Stomach smooth muscle (tissue), 2 donors: ENCODE data around the gene ADK.
A peak's percentile ranks its signal among the peaks of the same experiment; 100 is the strongest.

Experiments
- H3K27ac ChIP-seq: one replicate; pipeline ENCODE4 v1.7.0; 2013; ENCODE audit warnings: mild to moderate bottlenecking, low read length, inconsistent platforms
- H3K27me3 ChIP-seq, 2 donors: one replicate each; pipeline ENCODE4 v1.7.0; 2013; ENCODE audit warnings: low read length in 2 of 2; ENCODE audit not compliant: insufficient read depth in 2 of 2, control insufficient read depth in 1 of 2
- H3K36me3 ChIP-seq, 2 donors: one replicate each; pipeline ENCODE4 v1.7.0; 2013; ENCODE audit warnings: low read length in 2 of 2; ENCODE audit not compliant: control insufficient read depth in 2 of 2, insufficient read depth in 2 of 2
- H3K4me1 ChIP-seq: one replicate; pipeline ENCODE4 v1.7.0; 2013; ENCODE audit warnings: low read length; ENCODE audit not compliant: control insufficient read depth, insufficient read depth
- H3K4me3 ChIP-seq, 2 donors: one replicate each; pipeline ENCODE4 v1.7.0; 2013; ENCODE audit warnings: low read length in 2 of 2
- H3K9ac ChIP-seq, 2 donors: one replicate each; pipeline ENCODE4 v1.7.0; 2013; ENCODE audit warnings: low read length in 2 of 2, mild to moderate bottlenecking in 1 of 2
- H3K9me3 ChIP-seq, 2 donors: one replicate each; pipeline ENCODE4 v1.7.0; 2013; ENCODE audit warnings: low read length in 2 of 2; ENCODE audit not compliant: control insufficient read depth in 2 of 2
- donor health status: healthy.
- donor health status: Pancreatic carcinoma.

Gene ADK

DNA sequence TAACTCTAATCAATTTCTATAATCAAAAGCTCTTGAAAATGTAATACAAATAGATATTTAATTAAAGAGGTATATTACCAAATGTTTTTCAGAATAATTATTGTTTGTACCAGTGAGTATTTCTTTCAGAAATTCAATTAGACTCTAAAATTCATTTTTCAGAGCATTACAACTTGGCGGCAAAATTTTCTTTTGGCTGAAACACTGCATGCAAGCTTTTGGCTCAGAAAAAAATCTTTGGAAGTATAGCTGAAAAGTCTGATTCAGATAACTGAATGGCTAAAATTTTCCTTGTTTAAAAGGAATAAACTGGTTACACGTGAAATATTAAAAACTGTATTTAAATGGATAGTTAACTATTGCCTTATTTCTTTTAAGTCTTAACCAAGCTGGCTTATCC lies 472.8 kb downstream of the ADK start:
- no peak overlapping the region for H3K9ac ChIP-seq
- H3K4me1 ChIP-seq = no peaks in the 10 kb centered on the region
- H3K9me3 ChIP-seq = no peaks in the 10 kb centered on the region
- no peak overlapping the region for H3K27ac ChIP-seq
- H3K36me3 ChIP-seq = no peaks in the 10 kb centered on the region
- no peak overlapping the region for H3K4me3 ChIP-seq
- H3K27me3 ChIP-seq = no peaks in the 10 kb centered on the region

GRCh38 chr10:74624501-74624900 lies 473.5 kb downstream of the ADK start:
- no peaks in the 10 kb centered on the region for H3K27me3 ChIP-seq
- H3K36me3 ChIP-seq = no peaks in the 10 kb centered on the region

DNA sequence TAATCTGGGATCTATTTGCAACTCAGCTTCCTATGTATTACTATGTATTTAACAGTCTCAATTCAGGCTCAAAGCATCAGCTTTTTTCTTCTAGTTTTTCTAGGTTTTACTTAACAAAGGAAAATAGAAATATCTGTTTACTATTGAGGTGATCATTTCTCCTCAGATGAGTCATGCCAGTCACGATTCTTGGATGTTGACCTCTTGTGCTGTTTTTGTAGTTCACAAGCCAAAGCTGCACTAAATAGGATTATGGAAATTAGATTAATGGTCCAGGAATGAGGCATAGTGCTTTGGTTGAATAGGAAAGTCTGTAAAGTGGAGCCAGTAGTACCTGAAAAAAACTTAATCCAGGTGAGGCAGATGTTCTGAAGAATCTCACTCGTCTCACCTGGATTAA lies 477.1 kb downstream of the ADK start:
- Histone ChIP-seq H3K36me3 (no peaks in the 10 kb centered on the region), H3K4me1 (no peaks in the 10 kb centered on the region), H3K4me3 (no peak overlapping the region), H3K27me3 (no peaks in the 10 kb centered on the region), H3K9ac (no peak overlapping the region), H3K9me3 (no peaks in the 10 kb centered on the region), H3K27ac (no peak overlapping the region)

More at GRCh38 chr10:74624501-74624900, 473.5 kb downstream of the ADK start:
- Histone ChIP-seq H3K4me1 (no peaks in the 10 kb centered on the region), H3K9me3 (no peaks in the 10 kb centered on the region), H3K9ac (no peak overlapping the region), H3K4me3 (no peak overlapping the region), H3K27ac (no peak overlapping the region)

GRCh38 chr10:74634995-74635536 lies 484.0 kb downstream of the ADK start:
- no peak overlapping the region for H3K4me3 ChIP-seq
- no peak overlapping the region for H3K27ac ChIP-seq
- peaks cover 6 to 12% of the 10 kb centered on the region in 2 donors for H3K9me3 ChIP-seq
- no peak overlapping the region for H3K9ac ChIP-seq
- no peaks in the 10 kb centered on the region for H3K36me3 ChIP-seq
- peaks cover 2% of the 10 kb centered on the region for H3K4me1 ChIP-seq
- H3K27me3 ChIP-seq = no peaks in the 10 kb centered on the region

- H3K27me3 ChIP-seq = no peaks in the 10 kb centered on the region
- no peak overlapping the region for H3K4me3 ChIP-seq
- no peaks in the 10 kb centered on the region for H3K36me3 ChIP-seq
- no peak overlapping the region for H3K27ac ChIP-seq
- peaks cover 6 to 12% of the 10 kb centered on the region in 2 donors for H3K9me3 ChIP-seq
- H3K9ac ChIP-seq = no peak overlapping the region
- peaks cover 6% of the 10 kb centered on the region for H3K4me1 ChIP-seq
Measured at GRCh38 chr10:74635655-74636054, 484.6 kb downstream of the ADK start.

DNA sequence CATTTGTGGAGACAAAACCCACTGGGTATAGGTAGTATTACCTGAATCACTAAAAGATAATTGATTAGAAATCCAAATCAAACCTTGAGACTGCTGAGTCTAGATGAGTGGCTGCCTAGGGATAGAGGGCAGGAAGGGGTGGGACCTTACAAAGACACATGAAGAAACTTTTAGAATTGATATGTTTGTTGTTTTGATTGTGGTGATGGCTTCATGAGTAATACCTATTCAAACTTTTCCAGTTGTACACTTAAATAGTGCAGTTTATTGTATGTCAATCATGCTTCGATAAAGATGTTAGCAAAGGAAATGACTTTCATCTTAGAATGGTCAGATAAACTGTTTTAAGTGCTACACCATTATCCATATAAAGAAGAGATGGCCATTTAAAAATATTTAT lies 486.7 kb downstream of the ADK start:
- Histone ChIP-seq H3K27me3 (no peaks in the 10 kb centered on the region), H3K36me3 (no peaks in the 10 kb centered on the region), H3K9ac (no peak overlapping the region), H3K27ac (no peak overlapping the region), H3K4me1 (peaks cover 6% of the 10 kb centered on the region), H3K9me3 (peaks cover 6 to 12% of the 10 kb centered on the region in 2 donors), H3K4me3 (no peak overlapping the region)

- no peak overlapping the region for H3K4me3 ChIP-seq
- no peaks in the 10 kb centered on the region for H3K36me3 ChIP-seq
- peaks cover 3 to 5% of the 10 kb centered on the region in 2 donors for H3K9me3 ChIP-seq
- peak overlapping the region; percentile 37 for H3K27ac ChIP-seq
- no peaks in the 10 kb centered on the region for H3K27me3 ChIP-seq
- H3K9ac ChIP-seq = no peak overlapping the region
- H3K4me1 ChIP-seq = peaks cover 6% of the 10 kb centered on the region
Measured at GRCh38 chr10:74640134-74640921, 489.3 kb downstream of the ADK start.

GRCh38 chr10:74641659-74642058 lies 490.6 kb downstream of the ADK start:
- Histone ChIP-seq H3K4me1 (peaks cover 6% of the 10 kb centered on the region), H3K9ac (no peak overlapping the region), H3K4me3 (no peak overlapping the region), H3K9me3 (no peaks in the 10 kb centered on the region), H3K27ac (no peak overlapping the region), H3K36me3 (no peaks in the 10 kb centered on the region), H3K27me3 (no peaks in the 10 kb centered on the region)

- H3K27me3 ChIP-seq = no peaks in the 10 kb centered on the region
- no peak overlapping the region for H3K4me3 ChIP-seq
- no peak overlapping the region for H3K9ac ChIP-seq
- H3K27ac ChIP-seq = no peak overlapping the region
- peaks cover 6% of the 10 kb centered on the region for H3K4me1 ChIP-seq
- H3K9me3 ChIP-seq = no peaks in the 10 kb centered on the region
- no peaks in the 10 kb centered on the region for H3K36me3 ChIP-seq
Measured at GRCh38 chr10:74642901-74643595, 492.0 kb downstream of the ADK start.

DNA sequence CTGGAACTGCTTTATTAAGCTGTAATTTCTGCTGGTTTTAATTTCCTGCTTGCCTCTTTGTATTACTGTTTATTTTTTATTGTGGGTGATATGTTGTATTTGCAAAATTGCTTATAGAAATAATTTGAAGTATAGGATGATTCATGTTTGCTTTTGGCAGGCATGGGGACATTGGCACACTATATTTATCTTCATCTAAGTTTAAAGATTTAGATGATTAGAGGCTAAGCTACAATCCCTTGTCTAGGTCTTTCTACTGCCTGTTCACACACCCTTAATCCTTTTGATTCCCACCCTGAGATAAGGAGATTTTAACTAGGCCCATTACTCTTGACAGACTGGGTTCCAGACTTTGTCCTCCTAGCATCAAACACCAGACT lies 492.6 kb downstream of the ADK start:
- Histone ChIP-seq H3K4me3 (no peak overlapping the region), H3K9ac (no peak overlapping the region), H3K4me1 (peaks cover 6% of the 10 kb centered on the region), H3K36me3 (no peaks in the 10 kb centered on the region), H3K27me3 (no peaks in the 10 kb centered on the region), H3K27ac (no peak overlapping the region), H3K9me3 (no peaks in the 10 kb centered on the region)

- H3K9me3 ChIP-seq = no peaks in the 10 kb centered on the region
- H3K27ac ChIP-seq = no peak overlapping the region
- H3K27me3 ChIP-seq = no peaks in the 10 kb centered on the region
- H3K9ac ChIP-seq = no peak overlapping the region
- H3K36me3 ChIP-seq = no peaks in the 10 kb centered on the region
- peaks cover 6% of the 10 kb centered on the region for H3K4me1 ChIP-seq
- no peak overlapping the region for H3K4me3 ChIP-seq
Measured at GRCh38 chr10:74644738-74645137, 493.7 kb downstream of the ADK start.
